Uterus (tissue), 2 donors: ENCODE results near the gene CYSRT1.

Experiments used
- CTCF ChIP-seq, 4 experiments: fragments of 200-600 bp in 2 of 4; fragments of 450-650 bp in 2 of 4; sonication (generic) in 2 of 4; IDR thresholded peaks; one replicate each; pipeline ENCODE4 v1.5.1; 2016 to 2019; ENCODE audit warnings: antibody characterized with exemption in 4 of 4, mild to moderate bottlenecking in 2 of 4, moderate library complexity in 1 of 4
- POLR2A ChIP-seq, 2 donors: fragments of 450-650 bp; IDR thresholded peaks; one replicate each; pipeline ENCODE4 v1.6.1; 2016; ENCODE audit warnings: antibody characterized with exemption in 2 of 2, mild to moderate bottlenecking in 1 of 2, moderate library complexity in 1 of 2

- TF ChIP-seq CTCF (IDR thresholded peaks at IDR 0.05) (no peak), POLR2A (IDR thresholded peaks at IDR 0.05) (no peak)
Observed at GRCh38 chr9:137180491-137180890, 44.5 kb upstream of the CYSRT1 start.
